GM04503 (cell line): Measurements from ENCODE around the gene DHRS7.

ENCODE experiments used
- DNase-seq: peaks from one replicate; pipeline ENCODE4 v3.0.0-alpha.2; 2012; ENCODE audit warnings: low read depth

Gene DHRS7, protein sequence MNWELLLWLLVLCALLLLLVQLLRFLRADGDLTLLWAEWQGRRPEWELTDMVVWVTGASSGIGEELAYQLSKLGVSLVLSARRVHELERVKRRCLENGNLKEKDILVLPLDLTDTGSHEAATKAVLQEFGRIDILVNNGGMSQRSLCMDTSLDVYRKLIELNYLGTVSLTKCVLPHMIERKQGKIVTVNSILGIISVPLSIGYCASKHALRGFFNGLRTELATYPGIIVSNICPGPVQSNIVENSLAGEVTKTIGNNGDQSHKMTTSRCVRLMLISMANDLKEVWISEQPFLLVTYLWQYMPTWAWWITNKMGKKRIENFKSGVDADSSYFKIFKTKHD

GRCh38 chr14:60164712-60165546 is at the start of gene DHRS7:
DHRS7 (minus strand) TSS chr14:60165398; CDS start chr14:60165309, 89 bp downstream.
- peak; percentile 30 for DNase-seq

DNA sequence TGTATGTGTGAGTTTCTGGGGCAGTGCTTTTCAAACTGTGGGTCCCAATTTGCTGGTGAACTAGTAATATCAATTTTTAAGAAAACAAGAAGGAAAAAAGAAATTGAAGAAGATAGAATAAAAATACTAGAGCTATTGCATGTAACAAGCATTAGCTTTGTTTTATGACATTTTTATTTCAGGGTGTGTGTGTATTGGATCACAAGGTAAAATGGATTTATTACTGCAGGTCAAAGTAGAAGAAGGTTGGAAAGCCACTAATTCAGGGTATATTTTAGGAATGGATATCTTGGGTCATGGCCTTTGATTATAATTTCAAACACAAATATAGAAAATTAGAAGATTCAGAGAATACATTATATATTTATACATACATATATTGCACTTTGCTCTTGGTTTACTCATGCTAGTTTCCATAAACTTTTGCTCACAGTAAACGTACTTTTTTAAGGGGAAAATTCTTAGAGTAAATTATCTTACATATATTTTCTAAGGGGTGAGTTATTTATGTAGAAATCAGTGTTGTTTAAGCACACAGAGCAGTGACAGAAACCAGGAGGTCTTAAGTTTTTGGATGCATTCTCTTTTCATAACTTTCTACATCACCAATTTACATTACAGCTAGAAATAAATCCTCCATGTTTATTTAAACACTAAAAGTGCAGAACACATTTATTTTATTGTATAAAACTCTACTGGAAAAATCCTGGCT is 49.4 kb upstream of the DHRS7 start:
- DNase-seq = no peak

DNA sequence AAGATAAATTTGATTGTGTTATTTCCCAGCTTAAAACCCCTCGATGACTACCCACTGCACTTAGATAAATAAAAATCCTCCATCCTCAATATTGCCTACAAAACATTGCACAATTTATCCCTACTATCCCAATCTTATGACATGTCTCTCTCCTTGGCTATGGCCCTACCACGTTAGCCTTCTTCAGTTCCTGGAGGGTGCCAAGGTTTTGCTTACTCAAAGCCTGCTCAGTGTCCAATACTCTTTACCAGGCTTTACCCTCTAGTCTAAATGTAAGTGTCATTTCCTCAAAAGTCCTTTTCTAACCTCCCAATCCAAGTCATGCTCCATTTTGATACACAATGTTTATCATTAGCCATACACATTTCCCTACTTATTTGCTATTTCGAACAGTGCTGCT is 48.8 kb upstream of the DHRS7 start:
- DNase-seq = no peak

DNA sequence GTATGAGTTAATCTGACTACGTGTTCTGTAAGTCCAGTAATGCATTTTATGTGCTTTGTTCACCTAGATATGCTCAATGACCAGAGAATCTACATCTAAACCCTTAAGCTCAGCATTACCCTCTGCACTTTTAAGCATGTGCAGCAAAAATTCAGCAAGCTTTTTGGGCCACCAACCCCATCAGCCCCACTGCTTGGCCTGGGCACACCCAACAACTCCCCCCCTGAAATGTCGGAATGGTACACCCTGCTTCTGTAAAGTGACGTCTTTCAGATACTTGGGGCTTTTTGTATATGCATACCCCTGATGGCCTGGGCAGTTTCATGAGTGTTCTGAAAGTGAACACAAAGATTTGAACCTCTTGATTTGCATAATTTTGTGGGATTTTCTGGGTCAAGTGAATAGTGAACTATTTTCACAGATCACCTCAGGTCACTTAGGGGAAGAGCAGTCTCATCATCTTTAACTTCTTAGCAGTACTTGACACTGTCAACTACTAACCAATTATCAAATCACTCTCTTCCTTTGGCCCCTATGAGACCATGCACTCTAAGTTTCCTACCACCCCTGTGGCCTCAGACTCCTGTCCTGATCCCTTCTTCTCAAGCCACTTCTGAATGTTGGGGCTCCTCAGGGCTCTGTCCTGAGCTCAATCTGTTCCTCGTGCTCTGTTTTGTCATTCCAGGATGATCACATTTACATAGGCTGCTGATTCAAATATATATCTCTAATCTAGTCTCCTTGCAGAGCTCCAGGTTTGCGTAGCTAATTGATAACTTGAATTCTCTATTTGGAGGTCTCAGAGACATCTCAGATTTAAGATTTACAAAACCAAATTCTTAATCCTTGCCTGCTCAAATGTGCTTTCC is 47.5 kb upstream of the DHRS7 start:
- no peak for DNase-seq

DNA sequence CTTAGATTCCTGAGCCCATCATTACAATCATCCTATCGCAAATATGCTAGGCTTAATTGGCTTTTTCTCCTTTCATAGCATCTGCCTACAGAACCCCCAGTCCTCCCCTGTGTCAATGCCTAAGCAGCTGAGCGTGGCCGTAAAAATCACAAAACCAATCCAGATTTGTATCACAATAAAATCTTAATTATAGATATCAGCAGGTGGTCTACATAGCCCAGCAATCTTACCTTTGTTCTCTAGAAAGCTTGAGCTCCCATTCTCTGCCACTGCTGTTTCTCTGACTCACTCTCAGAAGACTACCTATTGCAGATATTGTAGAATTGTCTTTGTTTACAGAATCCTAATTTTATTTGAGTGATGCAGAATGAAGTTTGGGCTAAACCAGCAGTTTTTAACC is 46.0 kb upstream of the DHRS7 start:
- no peak for DNase-seq

- no peak for DNase-seq
These were observed 45.5 kb upstream of the DHRS7 start for GRCh38 chr14:60210703-60211102.

GRCh38 chr14:60206837-60207533 is 41.8 kb upstream of the DHRS7 start:
- no peak for DNase-seq

DNA sequence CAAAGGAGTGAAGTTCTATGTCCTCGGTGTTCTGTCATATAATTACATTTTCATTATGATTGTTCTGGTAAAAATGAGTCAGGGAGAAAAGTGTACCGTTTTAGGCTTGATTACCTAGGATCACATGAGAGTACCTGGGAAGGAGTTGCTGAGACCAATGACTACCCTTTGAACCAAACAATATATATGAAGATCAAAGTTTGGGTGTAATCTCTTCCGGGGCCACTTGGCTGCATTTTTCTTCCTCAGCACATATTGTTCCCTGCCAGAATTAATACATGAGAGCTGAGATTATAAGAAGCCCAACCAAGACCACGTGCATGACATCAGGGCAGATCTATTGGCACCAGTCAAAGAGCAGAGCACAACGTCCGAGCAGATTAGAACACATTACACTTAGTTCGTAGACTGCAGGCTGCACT is 41.1 kb upstream of the DHRS7 start:
- DNase-seq = no peak

- DNase-seq = no peak
These were observed 39.9 kb upstream of the DHRS7 start for GRCh38 chr14:60204843-60205774.

- no peak for DNase-seq
These were observed 39.1 kb upstream of the DHRS7 start for GRCh38 chr14:60204104-60204842.

GRCh38 chr14:60199321-60199720 is 34.1 kb upstream of the DHRS7 start:
- no peak for DNase-seq

GRCh38 chr14:60197629-60198303 is 32.6 kb upstream of the DHRS7 start:
- DNase-seq = no peak

DNA sequence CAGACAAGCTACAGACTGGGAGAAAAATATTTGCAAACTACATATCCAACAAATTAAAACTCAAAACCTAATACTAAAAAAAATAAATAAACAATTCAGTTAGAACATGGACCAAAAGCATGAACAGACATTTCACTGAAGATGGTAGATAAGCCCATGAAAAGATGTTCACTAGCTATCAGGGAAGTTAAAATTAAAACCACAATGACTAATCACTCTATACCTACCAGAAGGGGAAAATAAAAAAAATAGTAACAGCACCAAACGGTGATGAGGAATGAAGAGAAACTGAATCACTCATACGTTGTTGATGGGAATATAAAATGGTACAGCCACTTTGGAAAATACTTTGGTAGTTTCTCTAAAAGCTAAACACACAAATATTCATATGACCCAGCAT is 31.1 kb upstream of the DHRS7 start:
- no peak for DNase-seq

GRCh38 chr14:60195179-60195810 is 30.1 kb upstream of the DHRS7 start:
- no peak for DNase-seq

DNA sequence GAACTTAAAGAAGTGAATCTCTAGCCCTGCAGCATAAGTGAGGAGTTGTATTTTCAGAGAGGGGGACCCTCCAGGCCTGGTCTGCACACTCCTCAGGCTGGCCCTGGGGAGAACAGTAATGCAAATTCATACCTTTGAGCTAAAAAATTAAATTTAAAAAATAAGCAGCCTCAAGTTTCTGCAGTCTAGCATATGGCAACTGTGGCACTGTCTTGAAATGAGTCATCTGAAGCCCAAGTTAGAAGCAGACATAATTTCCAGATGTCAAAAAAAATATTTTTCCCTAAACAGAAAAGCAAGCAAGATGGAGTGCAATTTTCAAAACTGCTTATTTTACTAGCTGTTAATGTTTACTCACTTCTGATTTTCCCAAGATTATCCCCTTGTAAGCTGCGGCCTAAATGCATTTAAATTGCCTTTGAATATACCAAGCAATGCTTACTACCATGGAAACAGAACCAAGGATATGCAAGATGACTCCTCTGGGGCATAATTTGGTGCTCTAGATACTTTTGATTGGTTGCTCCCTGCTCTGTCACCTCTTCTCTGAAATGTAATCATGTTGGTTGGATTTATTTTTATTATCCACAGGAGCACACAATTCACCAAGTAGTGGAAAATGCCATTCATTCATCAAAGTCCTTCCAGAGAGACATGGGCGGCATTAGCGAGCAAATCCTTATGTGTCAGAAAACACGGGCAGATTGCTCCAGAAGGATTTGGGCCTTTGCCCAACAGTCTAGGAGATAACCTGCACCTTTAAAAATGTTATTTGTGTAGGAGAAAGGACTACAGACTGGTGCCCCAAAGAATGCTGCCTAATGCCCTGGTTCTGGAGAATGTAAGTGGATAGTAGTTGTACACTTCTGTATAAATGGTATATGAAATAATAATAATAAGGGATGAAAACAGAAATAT is 25.0 kb upstream of the DHRS7 start:
- no peak for DNase-seq

DNA sequence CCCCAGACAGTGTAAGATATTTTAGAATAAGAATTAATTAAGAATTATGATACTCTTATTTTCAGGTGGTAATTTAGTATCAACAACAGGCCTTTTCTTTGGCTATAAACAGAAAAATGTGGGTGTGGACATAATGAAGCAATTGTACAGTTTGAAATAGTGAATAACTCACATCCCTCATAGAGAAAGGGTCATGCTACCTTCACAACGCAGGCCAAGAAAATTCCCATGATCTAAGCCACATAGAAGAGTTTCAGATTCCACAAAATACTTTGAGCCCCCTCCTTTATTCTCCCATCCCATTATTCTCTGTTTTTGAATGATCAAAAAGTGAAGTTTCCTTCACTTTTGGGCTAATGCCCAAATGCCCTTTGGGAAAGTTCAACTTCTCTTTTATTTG is 23.5 kb upstream of the DHRS7 start:
- no peak for DNase-seq

DNA sequence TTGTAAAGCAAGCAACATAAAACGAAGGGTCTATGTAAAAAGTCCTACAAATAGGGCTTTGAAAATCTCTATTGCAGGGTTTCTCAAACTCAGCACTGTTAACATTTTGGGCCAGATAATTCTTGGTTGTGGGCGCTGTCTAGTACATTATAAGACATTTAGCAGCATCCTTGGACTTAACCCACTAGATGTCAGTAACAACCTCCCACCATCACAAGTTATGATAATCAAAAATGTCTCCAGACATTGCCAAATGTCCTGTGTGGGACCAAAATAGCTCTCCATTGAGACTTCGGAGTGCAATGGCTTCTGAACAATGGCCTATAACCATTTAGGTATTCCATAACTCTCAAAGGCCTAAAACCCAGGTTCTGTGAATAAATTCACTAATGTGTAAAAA is 22.9 kb upstream of the DHRS7 start:
- no peak for DNase-seq
